ENCODE results near the gene C1QTNF7.

C1QTNF7 gene

GRCh38 chr4:15478724-15479088, 50.9 kb downstream of the C1QTNF7 start:
- no peak for DNase-seq (ENCODE audit: low read depth)
- TF ChIP-seq CTCF (IDR thresholded peaks at IDR 0.05; ENCODE audit: low read depth, low read length, missing control alignments), result no peak
- in situ Hi-C loops (cut with HindIII; ENCODE audit: low sequenced_read_pairs), result loop anchor here (25.0 kb wide), 1 partner anchor 534 kb away; no protein-coding TSS in a partner anchor
- no peak overlapping the region for H3K4me3 ChIP-seq (ENCODE audit: low read depth, low read length)

- peak overlapping the region; percentile 62 for H3K4me3 ChIP-seq (ENCODE audit: low read depth, low read length)
- in situ Hi-C loops (cut with HindIII; ENCODE audit: low sequenced_read_pairs), result loop anchor here (25.0 kb wide), 1 partner anchor 533 kb away; no protein-coding TSS in a partner anchor
- DNase-seq (ENCODE audit: low read depth), result peak; percentile 83
Observed at GRCh38 chr4:15479089-15479912, 51.5 kb downstream of the C1QTNF7 start.

GRCh38 chr4:15479913-15480185, 52.0 kb downstream of the C1QTNF7 start:
- in situ Hi-C loops (cut with HindIII; ENCODE audit: low sequenced_read_pairs), result loop anchor here (25.0 kb wide), 1 partner anchor 532 kb away; no protein-coding TSS in a partner anchor
- TF ChIP-seq CTCF (IDR thresholded peaks at IDR 0.05; ENCODE audit: low read depth, low read length, missing control alignments), result no peak
- peak overlapping the region; percentile 62 for H3K4me3 ChIP-seq (ENCODE audit: low read depth, low read length)
- DNase-seq (ENCODE audit: low read depth), result no peak

More at GRCh38 chr4:15479089-15479912, 51.5 kb downstream of the C1QTNF7 start:
- peak; percentile 76 for TF ChIP-seq CTCF (IDR thresholded peaks at IDR 0.05; ENCODE audit: low read depth, low read length, missing control alignments)

GRCh38 chr4:15481961-15482745, 54.3 kb downstream of the C1QTNF7 start:
- in situ Hi-C loops (cut with HindIII; ENCODE audit: low sequenced_read_pairs), result loop anchor here (25.0 kb wide), 1 partner anchor 530 kb away; no protein-coding TSS in a partner anchor
- no peak for DNase-seq (ENCODE audit: low read depth)
- no peak for TF ChIP-seq CTCF (IDR thresholded peaks at IDR 0.05; ENCODE audit: low read depth, low read length, missing control alignments)
- H3K4me3 ChIP-seq (ENCODE audit: low read depth, low read length), result no peak overlapping the region

GRCh38 chr4:15482842-15483241, 55.0 kb downstream of the C1QTNF7 start:
- no peak for DNase-seq (ENCODE audit: low read depth)
- in situ Hi-C loops (cut with HindIII; ENCODE audit: low sequenced_read_pairs), result loop anchor here (25.0 kb wide), 1 partner anchor 529 kb away; no protein-coding TSS in a partner anchor
- H3K4me3 ChIP-seq (ENCODE audit: low read depth, low read length), result no peak overlapping the region
- TF ChIP-seq CTCF (IDR thresholded peaks at IDR 0.05; ENCODE audit: low read depth, low read length, missing control alignments), result no peak

- TF ChIP-seq CTCF (IDR thresholded peaks at IDR 0.05; ENCODE audit: low read depth, low read length, missing control alignments), result no peak
- no peak for DNase-seq (ENCODE audit: low read depth)
- H3K4me3 ChIP-seq (ENCODE audit: low read depth, low read length), result no peak overlapping the region
- in situ Hi-C loops (cut with HindIII; ENCODE audit: low sequenced_read_pairs), result loop anchor here (25.0 kb wide), 1 partner anchor 524 kb away; no protein-coding TSS in a partner anchor
Observed at GRCh38 chr4:15488136-15488535, 60.3 kb downstream of the C1QTNF7 start.
